Stimulated activated CD8-positive, alpha-beta memory T cell treated with anti-CD3 and anti-CD28 coated beads, Interleukin-15, amount 100 ng/mL, for 48 hours (primary cell): Measurements from ENCODE around the gene GIGYF2.
"Not testable (repeated sequence)": the region's sequence is repeated elsewhere in the genome, so short reads cannot be mapped to it uniquely, and the experiment has no call there.

ENCODE experiments used
- DNase-seq, 2 donors: peaks; one replicate each; pipeline ENCODE4 v3.0.0-alpha.2; 2020; ENCODE audit warnings: low read depth in 2 of 2

GIGYF2 gene

GRCh38 chr2:232809349-232810124, 112.4 kb downstream of the GIGYF2 start:
- no peak for DNase-seq

- DNase-seq, result no peak
Measured at GRCh38 chr2:232810444-232810843, 113.3 kb downstream of the GIGYF2 start.

GRCh38 chr2:232815569-232815968, 118.4 kb downstream of the GIGYF2 start:
- DNase-seq, result no peak

GRCh38 chr2:232816657-232817056, 119.5 kb downstream of the GIGYF2 start:
- DNase-seq, result no peak

- DNase-seq, result no peak
Measured at GRCh38 chr2:232817756-232818155, 120.6 kb downstream of the GIGYF2 start.

- DNase-seq, result no peak
Measured at GRCh38 chr2:232829988-232830387, 132.9 kb downstream of the GIGYF2 start.

GRCh38 chr2:232831496-232831895, 134.4 kb downstream of the GIGYF2 start:
- no peak for DNase-seq

- DNase-seq, result no peak
Measured at GRCh38 chr2:232833830-232834229, 136.7 kb downstream of the GIGYF2 start.

- no peak for DNase-seq
Measured at GRCh38 chr2:232835687-232836208, 138.6 kb downstream of the GIGYF2 start.

GRCh38 chr2:232836934-232837333, 139.8 kb downstream of the GIGYF2 start:
- no peak for DNase-seq

GRCh38 chr2:232838406-232838874, 141.3 kb downstream of the GIGYF2 start:
- peak; percentile 31 to 35 for DNase-seq

- DNase-seq, result no peak
Measured at GRCh38 chr2:232839411-232840079, 142.4 kb downstream of the GIGYF2 start.

- DNase-seq, result no peak
Measured at GRCh38 chr2:232842689-232843088, 145.6 kb downstream of the GIGYF2 start.

GRCh38 chr2:232843834-232844233, 146.7 kb downstream of the GIGYF2 start:
- no peak for DNase-seq

GRCh38 chr2:232846055-232846454, 148.9 kb downstream of the GIGYF2 start:
- no peak for DNase-seq

- DNase-seq, result no peak
Measured at GRCh38 chr2:232850039-232850438, 152.9 kb downstream of the GIGYF2 start.

- DNase-seq, result not testable (repeated sequence)
Measured at GRCh38 chr2:232852081-232852480, 154.9 kb downstream of the GIGYF2 start.

- no peak for DNase-seq
Measured at GRCh38 chr2:232852676-232853075, 155.5 kb downstream of the GIGYF2 start.

- no peak for DNase-seq
Measured at GRCh38 chr2:232854082-232854481, 157.0 kb downstream of the GIGYF2 start.

- DNase-seq, result no peak
Measured at GRCh38 chr2:232857158-232857563, 160.0 kb downstream of the GIGYF2 start.

- no peak for DNase-seq
Measured at GRCh38 chr2:232859385-232859916, 162.3 kb downstream of the GIGYF2 start.

GRCh38 chr2:232860593-232861241, 163.6 kb downstream of the GIGYF2 start:
- DNase-seq, result no peak
